Measurements from ENCODE around the gene RAF1. TPM values are rescaled to one million over a fixed set of nuclear protein-coding genes. Genes with fewer than 3 reads are reported as not detected.

The RAF1 gene
- 64.3 TPM for total RNA-seq (2021; ENCODE audit: unreplicated experiment)
- polyA plus RNA-seq (2012) = 49.7 and 51.0 TPM in 2 replicates
- percentile 81 among the genes with signal in this experiment for Bru-seq, nascent RNA
- percentile 81 among the genes with signal in this experiment for BruChase-seq, experiment 1, labeled RNA remaining after a 6-hour chase
- percentile 82 among the genes with signal in this experiment for BruChase-seq, experiment 2, labeled RNA remaining after a 2-hour chase
- long read RNA-seq, transcript RAF1-201 (17 exons, 3,300 nt) = major isoform, 35 of 75 reads
- long read RNA-seq, partial matches to known transcripts = 14 of 75 reads
- long read RNA-seq, other reads (novel, unspliced or antisense) = 26 of 75 reads

- H3K4me3 ChIP-seq (replicated peaks in 1 of 2; ENCODE audit: low read depth in 1 of 2, low read length in 2 of 2) = peak within 1 kb of the TSS; percentile 90 to 97
- no peaks in the 10 kb centered on the region for H3K36me3 ChIP-seq (ENCODE audit: control insufficient read depth in 1 of 2, insufficient read depth in 2 of 2, low read length in 2 of 2)
- intact Hi-C loops (cut with micrococcal nuclease) = loop anchor here (5.0 kb wide), 1 partner anchor 107 kb away; the partner anchor contains the start of gene MKRN2
- DNase-seq (ENCODE audit: low read depth, low spot score) (peak; percentile 95), ATAC-seq (peak; percentile 93)
- TSS peak; percentile 99 for BruUV-seq (replicated peaks)
- ChIA-PET RAD21 (ENCODE audit: low non-redundant PET in 1 of 2, low total read pairs in 2 of 2, uncharacterized antibody in 2 of 2, unreplicated experiment in 2 of 2) (no interaction called here), POLR2A (interaction anchor here (0.8 to 1.0 kb wide), 3 partner anchors 11 to 56 kb away, joined by 3 read pairs; no protein-coding TSS in a partner anchor), CTCF (interaction anchor here (0.6 kb wide), 2 partner anchors 18 to 52 kb away, joined by 3 read pairs; no protein-coding TSS in a partner anchor)
- peaks cover 47% of the 10 kb centered on the region for H3K79me2 ChIP-seq (ENCODE audit: insufficient read depth, low read length)
- peaks cover 24 to 35% of the 10 kb centered on the region in 2 experiments for H3K4me1 ChIP-seq (ENCODE audit: control insufficient read depth in 1 of 2, insufficient read depth in 2 of 2, low read length in 2 of 2)
- peak within 1 kb of the TSS; percentile 94 for H3K27ac ChIP-seq (ENCODE audit: low read depth, low read length)
- H3K9ac ChIP-seq (ENCODE audit: low read length) = peak within 1 kb of the TSS; percentile 100
- H2AFZ ChIP-seq (ENCODE audit: low read depth, low read length, poor library complexity, severe bottlenecking) = peak within 1 kb of the TSS; percentile 19
- no peaks in the 10 kb centered on the region; the same call in 1 of the 2 replicates for H4K20me1 ChIP-seq (ENCODE audit: insufficient read depth)
- peak within 1 kb of the TSS; percentile 89 for H3K4me2 ChIP-seq (ENCODE audit: low read length)
- H3K9me3 ChIP-seq (ENCODE audit: control insufficient read depth in 1 of 2, insufficient read depth in 1 of 2, low read depth in 1 of 2, low read length in 2 of 2) = no peaks in the 10 kb centered on the region
- H3K27me3 ChIP-seq (ENCODE audit: insufficient read depth, low read length) = no peaks in the 10 kb centered on the region
- H3K9me2 ChIP-seq (ENCODE audit: insufficient read depth) = no peaks in the 10 kb centered on the region
- TF ChIP-seq SRF (IDR thresholded peaks at IDR 0.05; ENCODE audit: low read depth) (peak; percentile 96), CTCF (IDR thresholded peaks at IDR 0.05 in 2 of 3, conservative IDR thresholded peaks at IDR 0.05 in 1 of 3; ENCODE audit: borderline replicate concordance in 1 of 3, insufficient read depth in 1 of 3, low read depth in 2 of 3, low read length in 2 of 3) (no peak), ZFX (IDR thresholded peaks at IDR 0.05) (peak; percentile 84), ZBTB33 (IDR thresholded peaks at IDR 0.05; ENCODE audit: extremely low read depth, insufficient replicate concordance, low read length) (peak; percentile 81), JUND (IDR thresholded peaks at IDR 0.05) (peak; percentile 35; the same call in 1 of the 2 replicates), CBX3 (IDR thresholded peaks at IDR 0.05; ENCODE audit: low read depth) (peak; percentile 90), ZNF274 (IDR thresholded peaks at IDR 0.05; ENCODE audit: low read depth, low read length) (no peak), POLR2A (IDR thresholded peaks at IDR 0.05; ENCODE audit: borderline replicate concordance, extremely low read depth, insufficient read depth, insufficient read length) (peak; percentile 90), RAD21 (IDR thresholded peaks at IDR 0.05; ENCODE audit: low read depth) (no peak), TCF7L2 (IDR thresholded peaks at IDR 0.05; ENCODE audit: borderline replicate concordance, extremely low read depth, insufficient read depth, insufficient read length) (peak; percentile 47), CEBPB (IDR thresholded peaks at IDR 0.05; ENCODE audit: low read depth) (no peak), SP1 (IDR thresholded peaks at IDR 0.05; ENCODE audit: low read depth) (peak; percentile 90), EGR1 (IDR thresholded peaks at IDR 0.05; ENCODE audit: low read depth) (peak; percentile 52), MAX (IDR thresholded peaks at IDR 0.05) (peak; percentile 73), SIN3A (IDR thresholded peaks at IDR 0.05; ENCODE audit: low read depth) (peak; percentile 93), ATF3 (IDR thresholded peaks at IDR 0.05) (no peak), FOSL1 (IDR thresholded peaks at IDR 0.05; ENCODE audit: low read depth) (peak; percentile 51; the same call in 1 of the 2 replicates), ELF1 (IDR thresholded peaks at IDR 0.05; ENCODE audit: borderline replicate concordance, low read depth) (no peak), YY1 (IDR thresholded peaks at IDR 0.05; ENCODE audit: extremely low read depth, insufficient replicate concordance, low read depth, low read length) (peak; percentile 97), EZH2phosphoT487 (IDR thresholded peaks at IDR 0.05; ENCODE audit: borderline replicate concordance) (no peak), EZH2 (IDR thresholded peaks at IDR 0.05) (no peak)
Measured at GRCh38 chr3:12663936-12664908, at the start of gene RAF1. RAF1 (minus strand) TSS chr3:12664117; CDS start chr3:12618721, 45,396 bp downstream.
